ENCODE measurements around the gene COL25A1.

The COL25A1 gene

DNA sequence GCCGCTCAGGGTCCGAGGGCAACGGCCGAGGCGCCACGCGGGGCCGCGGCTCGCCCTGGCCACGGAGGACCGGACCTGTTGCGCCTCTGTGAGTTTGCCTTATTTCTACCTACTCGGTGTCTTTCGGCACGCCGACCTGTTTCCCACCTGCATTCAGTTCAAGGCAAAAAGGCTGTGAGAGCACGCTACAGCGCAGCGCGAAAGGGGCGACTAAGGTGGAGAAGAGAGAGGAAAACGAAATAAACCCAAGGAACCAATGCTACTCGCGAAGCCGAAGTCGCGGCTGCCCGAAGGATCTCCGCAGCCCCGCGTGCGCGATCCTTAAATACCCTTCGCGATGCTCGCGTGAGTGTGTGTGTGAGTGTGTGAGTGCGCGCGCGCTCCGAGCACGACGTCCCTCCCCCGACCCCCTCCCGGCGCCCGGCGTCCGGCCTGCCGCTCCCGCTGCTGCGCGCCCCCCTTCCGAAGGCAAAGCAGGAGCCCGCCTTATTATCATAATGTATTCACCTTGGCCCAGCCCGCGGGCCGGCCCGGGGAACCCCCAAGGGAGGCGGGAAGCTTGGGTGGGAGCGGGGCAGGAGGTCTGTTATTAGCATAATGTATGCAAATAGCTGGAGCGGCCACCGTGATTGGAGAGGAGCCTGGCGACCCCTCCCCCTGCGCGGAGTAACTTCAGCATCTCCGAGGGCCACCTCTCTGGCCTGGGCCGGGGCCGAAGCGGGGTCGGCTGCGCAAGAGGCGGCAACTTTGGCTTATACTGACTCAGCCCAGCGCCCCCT is at the start of gene COL25A1:
TSS of gene COL25A1 (minus strand) at position 298 of the 779 bp plus-strand sequence.
- peak; percentile 7 to 8 for DNase-seq (ENCODE audit: low read depth in 2 of 2)

DNA sequence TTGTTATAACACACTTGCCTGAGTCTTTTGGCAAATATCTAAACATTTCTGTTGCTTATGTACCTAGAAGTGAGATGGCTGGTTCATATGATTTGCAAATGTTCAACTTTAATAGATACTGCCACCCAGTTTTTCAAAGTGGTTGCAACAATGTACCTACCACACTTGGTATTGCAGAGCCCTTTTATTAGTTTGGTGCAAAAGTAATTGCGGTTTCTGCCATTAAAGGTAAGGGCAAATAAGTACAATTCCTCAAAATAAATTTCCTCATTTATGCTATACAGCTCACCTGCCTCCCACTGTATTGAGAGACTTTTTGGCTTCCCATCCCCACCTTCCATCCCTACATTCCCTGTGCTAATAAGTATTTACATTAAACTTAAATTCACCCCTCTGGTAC is 47.7 kb upstream of the COL25A1 start:
- DNase-seq (ENCODE audit: low read depth in 2 of 2) = no peak

DNA sequence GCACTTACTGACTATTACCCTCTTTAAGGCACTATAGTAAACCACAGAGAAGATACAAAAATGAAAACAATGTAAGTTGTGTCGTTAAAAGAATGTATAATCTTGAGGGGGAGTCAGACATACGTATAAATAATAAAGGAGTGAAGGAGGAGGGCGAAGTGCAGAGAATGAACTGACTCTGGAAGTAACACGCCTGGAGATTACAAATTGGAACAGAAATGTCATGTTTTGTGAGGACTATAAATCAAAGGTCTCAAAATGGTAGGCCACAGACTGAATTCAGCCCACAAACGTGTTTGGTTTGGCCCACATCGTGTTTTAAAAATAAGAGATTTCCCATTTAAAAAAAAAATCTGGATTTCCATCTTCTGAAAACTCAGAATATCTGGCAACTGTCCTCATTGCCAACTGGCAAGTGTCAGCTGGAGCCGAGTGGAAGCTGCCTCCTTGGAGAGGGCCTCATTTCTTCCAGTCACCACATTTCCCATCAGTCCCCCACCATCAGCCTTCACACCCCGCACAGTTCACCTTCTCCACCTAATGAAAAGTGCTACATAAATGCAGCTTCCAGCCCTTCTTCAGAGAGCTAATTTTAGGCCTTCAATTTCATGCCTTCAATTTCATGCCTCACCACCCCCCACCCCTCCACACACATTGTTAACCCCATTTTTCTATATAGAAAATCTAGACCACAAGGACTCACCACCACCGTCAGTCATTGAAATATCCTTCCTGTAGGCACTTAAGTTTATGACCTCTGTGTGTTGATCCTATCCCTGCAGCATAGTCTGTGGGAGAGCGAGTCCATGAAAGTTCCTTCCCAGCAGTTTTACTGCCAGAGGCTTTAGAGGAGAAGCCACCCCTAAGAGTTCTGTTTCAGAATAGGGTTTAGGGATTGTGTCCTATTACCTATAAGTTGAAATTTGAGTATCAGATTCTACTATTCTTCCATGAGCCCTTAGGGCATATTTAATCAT is 32.0 kb upstream of the COL25A1 start:
- no peak for DNase-seq (ENCODE audit: low read depth in 2 of 2)

GRCh38 chr4:109332926-109333464 is 30.5 kb upstream of the COL25A1 start:
- DNase-seq (ENCODE audit: low read depth in 2 of 2) = no peak

DNA sequence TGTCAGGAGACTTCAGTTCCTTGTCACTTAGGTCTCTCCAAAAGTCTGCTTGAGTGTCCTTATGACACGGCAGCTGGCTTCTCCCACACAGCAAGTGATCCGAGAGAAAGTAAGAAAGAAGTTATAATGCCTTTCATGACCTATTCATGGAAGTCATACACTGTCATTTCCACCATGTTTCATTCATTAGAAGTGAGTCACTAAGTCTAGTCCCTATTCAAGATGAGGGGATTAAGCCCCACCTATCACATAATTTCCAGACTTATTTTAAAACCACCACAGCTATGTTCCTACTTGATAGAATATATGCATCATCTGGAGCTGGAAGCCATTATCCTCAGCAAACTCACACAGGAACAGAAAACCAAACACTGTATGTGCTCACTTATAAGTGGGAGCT is 25.2 kb upstream of the COL25A1 start:
- DNase-seq (ENCODE audit: low read depth in 2 of 2) = no peak

GRCh38 chr4:109325698-109326097 is 23.2 kb upstream of the COL25A1 start:
- DNase-seq (ENCODE audit: low read depth in 2 of 2) = no peak

DNA sequence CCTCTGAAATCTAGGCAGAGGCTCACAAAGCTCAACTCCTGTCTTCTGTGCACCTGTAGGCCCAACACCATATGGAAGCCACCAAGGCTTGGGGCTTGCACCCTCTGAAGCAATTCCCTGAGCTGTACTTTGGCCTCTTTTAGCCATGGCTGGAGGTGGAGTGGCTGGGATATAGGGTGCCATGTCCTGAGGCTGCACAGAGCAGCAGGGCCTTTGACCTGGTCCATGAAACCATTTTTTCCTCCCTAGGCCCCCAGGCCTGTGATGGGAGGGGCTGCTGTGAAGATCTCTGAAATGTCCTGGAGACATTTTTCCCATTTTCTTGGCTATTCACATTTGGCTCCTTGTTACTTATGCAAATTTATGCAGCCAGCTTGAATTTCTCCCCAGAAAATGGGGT is 20.9 kb upstream of the COL25A1 start:
- no peak for DNase-seq (ENCODE audit: low read depth in 2 of 2)

- no peak for DNase-seq (ENCODE audit: low read depth in 2 of 2)
These were observed 18.8 kb upstream of the COL25A1 start for GRCh38 chr4:109321232-109321631.

DNA sequence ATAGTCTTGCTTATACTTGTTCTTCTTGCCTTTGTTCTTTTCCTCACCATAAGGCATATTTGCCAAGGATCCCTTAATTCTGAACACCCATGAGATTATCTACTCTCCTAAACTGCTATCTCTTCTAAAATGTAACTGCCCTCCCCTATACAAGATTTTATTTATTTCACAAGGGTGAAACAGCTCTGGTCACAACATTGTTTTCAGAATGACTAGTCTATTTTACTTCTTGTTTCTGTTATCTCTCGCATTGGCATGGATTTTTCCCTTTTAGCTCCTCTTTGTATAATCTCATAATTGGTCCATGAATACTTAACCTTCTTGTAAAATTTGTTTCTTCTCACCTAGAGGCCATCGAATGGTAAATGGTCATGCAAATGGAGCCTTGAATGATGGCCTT is 17.2 kb upstream of the COL25A1 start:
- no peak for DNase-seq (ENCODE audit: low read depth in 2 of 2)

DNA sequence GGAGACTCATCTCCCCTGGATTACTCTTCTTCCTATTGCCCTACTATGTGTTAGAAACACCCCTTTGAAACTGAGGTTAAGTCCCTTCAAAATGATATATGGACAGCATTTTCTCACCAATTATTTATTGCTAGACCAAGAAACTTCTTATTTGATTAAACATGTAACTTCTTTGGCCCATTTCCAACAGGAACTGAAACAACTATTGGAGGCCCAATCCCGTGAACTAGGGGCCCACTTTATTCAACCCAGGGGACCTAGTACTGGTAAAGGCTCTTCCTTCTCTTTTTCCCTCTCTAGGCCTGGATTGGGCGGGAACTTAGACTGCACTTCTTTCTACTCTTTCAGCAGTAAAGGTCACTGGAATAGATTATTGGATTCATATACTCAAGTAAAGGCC is 16.7 kb upstream of the COL25A1 start:
- no peak for DNase-seq (ENCODE audit: low read depth in 2 of 2)

GRCh38 chr4:109315818-109316217 is 13.4 kb upstream of the COL25A1 start:
- no peak for DNase-seq (ENCODE audit: low read depth in 2 of 2)

DNA sequence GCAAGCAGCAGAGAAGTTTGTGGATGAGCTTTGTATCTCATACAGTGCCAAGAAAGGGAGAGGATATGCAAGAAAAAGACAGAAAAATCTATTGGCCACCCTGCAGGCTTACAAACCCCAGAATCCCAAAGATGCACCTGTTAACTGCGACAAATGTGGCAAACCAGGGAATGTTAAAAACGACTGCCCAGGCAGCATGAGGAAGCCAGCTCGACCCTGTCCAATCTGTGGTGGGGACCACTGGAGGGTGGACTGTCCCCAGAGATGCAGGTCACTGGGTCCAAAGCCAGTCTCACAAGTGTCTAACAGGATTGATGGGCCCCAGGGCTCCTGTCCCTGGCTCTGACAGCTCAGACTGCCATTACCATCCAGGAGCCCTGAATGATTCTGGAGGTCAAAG is 12.9 kb upstream of the COL25A1 start:
- DNase-seq (ENCODE audit: low read depth in 2 of 2) = no peak

- no peak for DNase-seq (ENCODE audit: low read depth in 2 of 2)
These were observed 11.0 kb upstream of the COL25A1 start for GRCh38 chr4:109313168-109314133.

GRCh38 chr4:109303140-109303496 is 660 bp upstream of the COL25A1 start:
- DNase-seq (ENCODE audit: low read depth in 2 of 2) = no peak

DNA sequence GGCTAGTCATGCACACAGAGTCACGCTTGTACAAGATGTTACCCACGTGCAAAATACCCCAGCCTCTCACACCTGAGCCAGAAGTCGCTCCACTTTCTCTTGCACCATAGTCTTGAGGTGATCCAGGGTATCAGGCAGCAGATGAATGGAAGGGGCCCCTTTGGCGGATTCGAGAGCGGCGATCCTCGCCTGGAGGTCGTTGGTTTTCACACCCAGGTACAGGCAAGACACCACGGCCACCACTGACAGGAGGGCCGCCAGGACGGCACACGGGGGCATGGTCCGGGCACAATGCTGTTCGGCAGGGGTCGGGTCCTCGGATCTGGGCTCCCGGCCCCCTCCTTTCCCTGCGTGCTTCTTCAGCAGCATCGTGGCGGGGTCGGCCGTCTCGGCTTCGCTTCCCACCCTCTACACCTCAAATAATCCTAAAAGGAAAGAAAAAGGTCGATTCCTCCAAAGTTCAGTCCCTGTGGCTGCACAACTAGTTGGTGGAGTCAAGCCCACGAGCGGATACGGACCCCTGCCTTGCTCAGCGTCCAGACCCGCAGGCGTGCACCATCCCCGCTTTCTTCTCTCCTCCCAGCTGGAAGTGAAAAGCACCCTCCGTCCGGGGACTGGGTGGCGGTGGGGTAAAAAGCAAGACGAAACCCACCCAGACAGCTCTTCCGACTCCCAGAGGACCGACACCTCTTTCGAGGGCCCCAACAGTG is 652 bp downstream of the COL25A1 start:
- DNase-seq (ENCODE audit: low read depth in 2 of 2) = no peak

DNA sequence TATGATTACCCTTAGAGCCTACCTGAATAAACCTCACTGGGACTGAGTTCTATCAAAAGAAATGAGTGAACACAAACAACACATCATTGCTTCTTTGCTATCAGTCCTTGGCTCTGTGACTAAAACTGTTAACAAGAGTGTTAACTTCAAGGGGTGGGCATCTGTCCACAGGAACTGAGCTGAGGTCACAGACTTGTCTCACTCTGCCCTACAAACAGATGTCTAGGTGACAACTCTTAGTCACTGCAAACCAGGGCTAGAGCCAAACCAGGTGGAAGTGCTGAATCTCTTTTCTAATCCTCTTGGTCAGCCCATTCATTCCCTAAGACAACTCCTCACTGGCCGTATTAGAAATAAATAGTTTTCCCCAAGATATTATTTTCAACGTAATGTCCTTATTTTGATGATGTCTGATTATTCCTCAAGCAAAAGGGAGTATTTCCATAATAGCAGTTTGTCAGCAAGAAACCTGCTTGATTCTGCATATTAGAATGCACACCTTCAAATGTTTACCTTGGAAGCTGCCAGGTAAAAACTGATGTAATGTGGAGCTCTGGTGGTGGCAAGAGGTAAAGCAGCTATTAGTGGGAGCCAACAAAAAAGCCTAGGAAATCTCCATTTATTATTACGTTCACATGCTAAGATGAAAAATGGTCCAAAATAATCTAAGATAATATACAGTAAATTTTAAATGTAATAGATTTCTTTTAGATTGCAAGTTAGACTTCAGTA is 4.0 kb downstream of the COL25A1 start:
- DNase-seq (ENCODE audit: low read depth in 2 of 2) = no peak

DNA sequence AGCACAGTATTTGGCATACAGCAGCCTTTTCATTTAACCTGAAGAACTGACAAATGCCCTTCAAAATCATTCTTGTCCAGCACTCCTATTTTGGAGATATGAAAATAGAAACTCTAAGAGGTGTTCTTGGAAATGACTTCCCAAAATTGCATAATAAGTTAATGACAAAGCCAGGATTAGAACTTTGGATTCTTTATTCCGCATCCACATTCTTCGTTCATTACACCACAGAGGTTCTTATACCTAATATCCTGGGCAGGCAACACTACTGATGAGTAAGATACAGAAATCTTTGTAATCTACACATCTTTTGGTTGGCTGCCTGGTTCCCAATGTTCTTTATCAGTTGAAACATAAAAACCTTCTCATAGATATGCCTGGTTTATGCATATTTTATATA is 5.9 kb downstream of the COL25A1 start:
- no peak for DNase-seq (ENCODE audit: low read depth in 2 of 2)

GRCh38 chr4:109295081-109295480 is 7.4 kb downstream of the COL25A1 start:
- DNase-seq (ENCODE audit: low read depth in 2 of 2) = no peak

GRCh38 chr4:109294468-109295020 is 7.9 kb downstream of the COL25A1 start:
- no peak for DNase-seq (ENCODE audit: low read depth in 2 of 2)

DNA sequence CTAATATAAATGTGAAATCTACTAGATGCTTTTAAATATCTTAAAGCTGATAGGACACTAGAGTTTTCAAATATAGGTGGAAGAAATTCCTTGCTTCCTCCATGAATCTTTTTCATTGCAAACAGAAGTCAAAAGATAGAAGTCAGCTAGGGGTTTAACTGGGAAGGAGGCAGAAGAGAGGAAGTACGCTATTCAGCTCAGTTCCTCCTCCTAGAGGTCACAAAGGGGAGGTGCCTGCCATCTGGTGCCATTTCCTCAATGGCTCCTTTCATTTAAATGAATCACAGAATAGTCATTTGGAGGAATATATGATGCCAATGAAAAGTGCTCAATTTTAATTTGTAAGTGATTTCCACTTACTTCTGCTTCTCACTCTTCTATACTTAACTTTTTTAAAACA is 8.5 kb downstream of the COL25A1 start:
- DNase-seq (ENCODE audit: low read depth in 2 of 2) = no peak
